Measurements from ENCODE around the gene CARD14. TPM values are rescaled to one million over a fixed set of nuclear protein-coding genes. Genes with fewer than 3 reads are reported as not detected.

Gene CARD14
- total and polyA plus RNA-seq, 5 donors from 2014 or later = 0.12 to 0.48 TPM; not detected in 3

DNA sequence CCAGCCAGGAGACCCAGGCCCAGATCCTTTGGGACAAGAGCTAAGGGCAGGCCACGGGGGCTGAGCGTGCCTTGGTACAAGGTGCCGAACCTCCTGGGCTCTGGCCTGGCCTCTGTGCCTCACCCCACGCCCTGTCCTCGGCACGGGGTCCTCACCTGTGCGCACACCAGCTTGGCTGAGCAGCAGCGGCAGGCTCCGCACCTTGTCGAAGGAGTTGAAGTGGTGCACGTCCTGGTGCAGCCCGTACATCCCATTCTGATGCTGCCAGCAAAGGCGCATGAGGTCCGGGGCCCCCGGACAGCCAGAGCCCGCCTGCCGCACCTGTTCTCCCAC is 45.0 kb downstream of the CARD14 start:
- H3K4me3 Mint-ChIP-seq = no peak overlapping the region
- peaks cover 4% of the 10 kb centered on the region for H3K27me3 Mint-ChIP-seq
- no peak overlapping the region for H3K27ac Mint-ChIP-seq
- Histone ChIP-seq H3K4me1 (ENCODE audit: control insufficient read depth, insufficient read depth, low read length, poor library complexity, severe bottlenecking) (peaks cover 19% of the 10 kb centered on the region), H3K4me3 (ENCODE audit: low read depth, low read length) (no peak overlapping the region), H3K27me3 (ENCODE audit: control insufficient read depth, insufficient read depth, low read length) (no peaks in the 10 kb centered on the region), H3K27ac (ENCODE audit: insufficient read depth, low read length, poor library complexity, severe bottlenecking) (no peak overlapping the region), H3K36me3 (ENCODE audit: control insufficient read depth, insufficient read depth, low read length) (peaks cover 62% of the 10 kb centered on the region), H3K9me3 (ENCODE audit: control insufficient read depth in 2 of 2, low read length in 2 of 2) (no peaks in the 10 kb centered on the region)
- H3K9me3 Mint-ChIP-seq = no peaks in the 10 kb centered on the region
- ATAC-seq (ENCODE audit: low read depth in 2 of 2) = no peak
- H3K36me3 Mint-ChIP-seq = peaks cover 28% of the 10 kb centered on the region
- no peak for DNase-seq
- H3K4me1 Mint-ChIP-seq = peaks cover 0 to 35% (median 20%) of the 10 kb centered on the region in 4 donors

DNA sequence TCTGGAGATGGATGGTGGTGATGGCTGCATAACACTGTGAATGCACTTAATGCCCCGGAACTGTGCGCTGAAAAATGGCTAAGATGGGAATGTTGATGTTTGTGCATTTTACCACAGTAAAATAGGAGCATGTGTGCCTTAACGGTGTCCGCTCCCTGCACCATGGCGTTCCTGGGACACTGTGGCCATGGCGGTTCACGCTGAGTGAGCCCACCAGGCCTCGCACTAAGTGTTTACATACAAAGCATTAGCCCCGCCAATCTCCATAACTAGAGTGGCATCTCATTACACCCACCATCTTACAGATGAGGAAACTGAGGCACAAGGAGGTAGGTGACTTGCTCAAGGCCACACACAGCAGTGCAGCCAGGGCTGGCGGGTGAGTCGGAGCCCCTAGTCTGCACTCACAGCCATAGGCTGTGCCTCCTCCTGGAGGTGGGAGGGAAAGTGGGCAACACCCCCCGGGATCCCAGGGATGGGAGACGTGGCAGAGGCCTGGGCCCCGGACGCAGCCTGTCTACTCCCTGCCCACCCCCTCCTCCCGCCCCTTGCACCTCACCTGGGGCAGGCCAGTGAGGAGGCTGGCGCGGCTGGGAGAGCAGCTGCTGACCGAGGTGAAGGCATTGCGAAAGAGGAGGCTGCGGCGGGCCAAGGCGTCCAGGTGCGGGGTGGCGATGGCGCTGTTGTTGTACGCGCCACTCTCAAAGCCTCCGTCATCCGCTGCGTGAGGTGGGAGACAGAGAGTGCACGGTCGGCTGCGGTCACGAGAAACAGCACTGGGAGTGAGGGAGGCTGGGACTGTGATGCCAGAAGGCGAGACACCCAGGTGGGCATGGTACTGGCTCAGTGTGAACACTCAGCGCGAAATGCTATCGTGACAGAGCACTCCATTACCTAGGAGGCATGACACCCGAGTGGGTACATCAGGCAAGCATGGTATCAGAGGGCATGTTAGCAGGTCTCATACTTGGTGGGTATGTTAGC is 46.9 kb downstream of the CARD14 start:
- no peaks in the 10 kb centered on the region for H3K9me3 ChIP-seq (ENCODE audit: control insufficient read depth in 2 of 2, low read length in 2 of 2)
- H3K27ac ChIP-seq (ENCODE audit: insufficient read depth, low read length, poor library complexity, severe bottlenecking) = no peak overlapping the region
- H3K4me1 Mint-ChIP-seq = peaks cover 0 to 45% (median 21%) of the 10 kb centered on the region in 4 donors
- DNase-seq = no peak
- peak overlapping the region in 2 of 3 donors; percentile 86 to 97 for H3K27ac Mint-ChIP-seq
- H3K4me3 ChIP-seq (ENCODE audit: low read depth, low read length) = no peak overlapping the region
- no peaks in the 10 kb centered on the region for H3K9me3 Mint-ChIP-seq
- H3K36me3 Mint-ChIP-seq = peaks cover 19% of the 10 kb centered on the region
- peaks cover 4% of the 10 kb centered on the region for H3K27me3 Mint-ChIP-seq
- H3K27me3 ChIP-seq (ENCODE audit: control insufficient read depth, insufficient read depth, low read length) = no peaks in the 10 kb centered on the region
- peaks cover 43% of the 10 kb centered on the region for H3K36me3 ChIP-seq (ENCODE audit: control insufficient read depth, insufficient read depth, low read length)
- peak overlapping the region; percentile 38 to 92 (median 84) for H3K4me3 Mint-ChIP-seq
- H3K4me1 ChIP-seq (ENCODE audit: control insufficient read depth, insufficient read depth, low read length, poor library complexity, severe bottlenecking) = peaks cover 28% of the 10 kb centered on the region
- no peak for ATAC-seq (ENCODE audit: low read depth in 2 of 2)

DNA sequence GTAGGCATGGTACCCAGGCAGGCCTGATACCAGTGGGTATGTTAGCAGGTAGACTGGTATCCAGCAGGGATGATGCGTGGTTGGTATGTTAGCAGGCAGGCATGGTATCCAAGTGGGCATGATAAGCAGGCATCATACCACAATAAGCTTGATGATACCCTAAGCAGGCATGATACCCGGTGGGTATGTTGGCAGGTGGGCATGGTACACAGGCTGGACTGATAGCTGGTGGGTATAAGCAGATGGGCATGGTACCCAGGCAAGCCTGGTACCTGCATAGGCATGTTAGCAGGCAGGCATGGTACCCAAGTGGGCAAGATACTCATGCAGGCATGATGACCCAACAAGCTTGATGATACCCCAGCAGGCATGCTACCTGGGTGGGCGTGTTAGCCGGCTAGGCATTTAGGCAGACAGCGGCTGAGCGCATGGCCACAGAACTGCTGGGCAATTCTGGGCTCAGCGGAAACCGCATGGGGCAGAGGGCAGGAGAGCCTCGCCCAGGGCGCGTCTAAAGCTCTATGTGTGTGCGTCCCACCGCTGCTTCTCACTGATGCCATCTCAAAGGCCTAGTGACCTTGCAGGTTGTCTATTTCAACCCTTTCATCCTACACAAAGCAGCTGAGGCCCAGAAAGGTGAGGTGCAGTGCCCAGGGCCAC is 48.0 kb downstream of the CARD14 start:
- Mint-ChIP-seq H3K36me3 (peaks cover 16% of the 10 kb centered on the region), H3K4me1 (peaks cover 0 to 53% (median 25%) of the 10 kb centered on the region in 4 donors), H3K27me3 (peaks cover 4% of the 10 kb centered on the region), H3K27ac (peak overlapping the region; percentile 86 to 97 (median 86)), H3K9me3 (no peaks in the 10 kb centered on the region), H3K4me3 (peak overlapping the region; percentile 63 to 98 (median 90))
- H3K36me3 ChIP-seq (ENCODE audit: control insufficient read depth, insufficient read depth, low read length) = peaks cover 37% of the 10 kb centered on the region
- ATAC-seq (ENCODE audit: low read depth in 2 of 2) (no peak), DNase-seq (no peak)
- H3K9me3 ChIP-seq (ENCODE audit: control insufficient read depth in 2 of 2, low read length in 2 of 2) = no peaks in the 10 kb centered on the region
- peak overlapping the region; percentile 79 for H3K4me3 ChIP-seq (ENCODE audit: low read depth, low read length)
- H3K27ac ChIP-seq (ENCODE audit: insufficient read depth, low read length, poor library complexity, severe bottlenecking) = no peak overlapping the region
- peaks cover 28% of the 10 kb centered on the region for H3K4me1 ChIP-seq (ENCODE audit: control insufficient read depth, insufficient read depth, low read length, poor library complexity, severe bottlenecking)
- no peaks in the 10 kb centered on the region for H3K27me3 ChIP-seq (ENCODE audit: control insufficient read depth, insufficient read depth, low read length)

DNA sequence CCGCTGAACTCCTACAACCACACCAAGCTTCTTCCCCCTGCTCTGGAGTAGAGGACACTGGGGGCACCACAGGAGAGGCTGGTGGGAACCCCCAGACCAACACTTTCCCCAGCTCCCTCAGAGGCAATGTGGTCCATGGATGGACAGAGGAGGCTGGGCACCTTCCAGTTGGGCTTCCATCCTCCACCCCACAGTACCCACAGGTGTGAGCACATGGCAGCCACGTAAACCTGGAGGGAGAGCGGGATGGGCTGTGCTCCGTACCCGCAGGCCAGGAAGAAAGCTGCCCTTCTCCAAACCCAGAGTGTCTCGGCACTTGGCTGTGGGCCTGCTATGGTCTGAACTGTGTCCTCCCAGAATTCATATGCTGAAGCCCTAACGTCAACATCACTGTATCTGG is 48.6 kb downstream of the CARD14 start:
- Mint-ChIP-seq H3K4me1 (peaks cover 0 to 59% (median 27%) of the 10 kb centered on the region in 4 donors), H3K9me3 (no peaks in the 10 kb centered on the region), H3K4me3 (peak overlapping the region; percentile 92 to 98 (median 96)), H3K27me3 (peaks cover 4% of the 10 kb centered on the region), H3K36me3 (peaks cover 18% of the 10 kb centered on the region), H3K27ac (peak overlapping the region; percentile 97 to 98 (median 98))
- Histone ChIP-seq H3K27ac (ENCODE audit: insufficient read depth, low read length, poor library complexity, severe bottlenecking) (peak overlapping the region; percentile 87), H3K27me3 (ENCODE audit: control insufficient read depth, insufficient read depth, low read length) (no peaks in the 10 kb centered on the region), H3K36me3 (ENCODE audit: control insufficient read depth, insufficient read depth, low read length) (peaks cover 33% of the 10 kb centered on the region), H3K4me3 (ENCODE audit: low read depth, low read length) (peak overlapping the region; percentile 79), H3K9me3 (ENCODE audit: control insufficient read depth in 2 of 2, low read length in 2 of 2) (no peaks in the 10 kb centered on the region), H3K4me1 (ENCODE audit: control insufficient read depth, insufficient read depth, low read length, poor library complexity, severe bottlenecking) (peaks cover 28% of the 10 kb centered on the region)
- no peak for DNase-seq
- ATAC-seq (ENCODE audit: low read depth in 2 of 2) = no peak

DNA sequence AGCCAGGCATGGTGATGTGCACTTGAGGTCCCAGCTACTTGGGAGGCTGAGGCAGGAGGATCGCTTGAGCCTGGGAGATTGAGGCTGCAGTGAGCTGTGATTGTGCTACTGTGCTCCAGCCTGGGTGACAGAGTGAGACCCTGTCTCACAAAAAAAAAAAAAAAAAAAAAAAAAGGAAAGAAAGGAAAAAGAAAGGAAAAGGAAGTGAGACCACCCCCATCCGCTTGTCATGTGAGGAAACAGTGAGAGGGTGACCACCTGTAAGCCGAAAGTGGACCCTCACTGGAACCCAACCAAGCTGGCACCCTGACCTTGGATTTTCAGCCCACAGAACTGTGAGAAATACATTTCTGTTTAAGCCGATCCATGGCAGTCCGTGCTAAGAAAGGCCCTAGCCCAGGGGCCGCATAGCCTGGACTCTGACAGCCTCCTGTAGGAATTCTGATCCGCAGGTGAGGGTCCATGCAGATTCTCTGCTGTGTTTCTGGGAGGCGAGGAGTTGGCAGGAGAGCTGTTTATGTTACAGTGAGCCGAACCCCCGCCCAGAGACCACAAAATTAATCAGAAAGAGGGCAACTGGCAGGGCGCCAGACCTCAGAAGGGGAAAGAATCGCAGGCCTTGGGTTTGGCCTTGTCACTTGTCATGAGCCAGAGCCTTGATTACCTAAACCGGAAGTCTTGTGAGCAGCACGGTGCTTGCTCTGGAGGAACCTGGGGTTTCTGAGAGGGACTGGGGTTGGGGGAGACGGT is 49.4 kb downstream of the CARD14 start:
- peak; percentile 92 for ATAC-seq (ENCODE audit: low read depth in 2 of 2)
- peak overlapping the region; percentile 79 for H3K4me3 ChIP-seq (ENCODE audit: low read depth, low read length)
- Mint-ChIP-seq H3K4me1 (peaks cover 0 to 67% (median 27%) of the 10 kb centered on the region in 4 donors), H3K4me3 (peak overlapping the region; percentile 92 to 98 (median 96)), H3K9me3 (no peaks in the 10 kb centered on the region), H3K27me3 (peaks cover 4% of the 10 kb centered on the region), H3K36me3 (peaks cover 23% of the 10 kb centered on the region), H3K27ac (peak overlapping the region; percentile 97 to 98 (median 98))
- H3K36me3 ChIP-seq (ENCODE audit: control insufficient read depth, insufficient read depth, low read length) = peaks cover 27% of the 10 kb centered on the region
- peak; percentile 81 to 93 (median 92) for DNase-seq
- H3K4me1 ChIP-seq (ENCODE audit: control insufficient read depth, insufficient read depth, low read length, poor library complexity, severe bottlenecking) = peaks cover 28% of the 10 kb centered on the region
- H3K27ac ChIP-seq (ENCODE audit: insufficient read depth, low read length, poor library complexity, severe bottlenecking) = peak overlapping the region; percentile 87
- no peaks in the 10 kb centered on the region for H3K9me3 ChIP-seq (ENCODE audit: control insufficient read depth in 2 of 2, low read length in 2 of 2)
- no peaks in the 10 kb centered on the region for H3K27me3 ChIP-seq (ENCODE audit: control insufficient read depth, insufficient read depth, low read length)

DNA sequence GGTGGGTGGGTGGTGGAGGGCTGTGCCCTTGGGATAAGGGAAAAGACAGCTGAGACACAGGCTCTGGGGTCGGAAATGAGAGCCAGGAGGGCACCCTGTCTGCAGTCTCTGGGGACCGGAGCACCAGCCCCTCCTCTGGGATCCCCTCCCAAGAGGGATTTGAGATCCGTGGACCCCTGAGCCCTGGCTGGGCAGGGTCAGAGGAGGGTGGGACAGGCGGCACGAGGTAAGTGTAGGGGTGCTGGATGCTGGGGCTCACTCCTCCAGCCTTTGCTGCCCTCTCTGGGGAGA is 49.9 kb downstream of the CARD14 start:
- H3K4me1 ChIP-seq (ENCODE audit: control insufficient read depth, insufficient read depth, low read length, poor library complexity, severe bottlenecking) = peaks cover 28% of the 10 kb centered on the region
- H3K9me3 Mint-ChIP-seq = no peaks in the 10 kb centered on the region
- peak overlapping the region; percentile 87 for H3K27ac ChIP-seq (ENCODE audit: insufficient read depth, low read length, poor library complexity, severe bottlenecking)
- peak overlapping the region; percentile 97 to 98 (median 98) for H3K27ac Mint-ChIP-seq
- H3K9me3 ChIP-seq (ENCODE audit: control insufficient read depth in 2 of 2, low read length in 2 of 2) = no peaks in the 10 kb centered on the region
- peak overlapping the region; percentile 79 for H3K4me3 ChIP-seq (ENCODE audit: low read depth, low read length)
- H3K27me3 Mint-ChIP-seq = peaks cover 4% of the 10 kb centered on the region
- H3K36me3 Mint-ChIP-seq = peaks cover 23% of the 10 kb centered on the region
- peaks cover 21% of the 10 kb centered on the region for H3K36me3 ChIP-seq (ENCODE audit: control insufficient read depth, insufficient read depth, low read length)
- DNase-seq (no peak), ATAC-seq (ENCODE audit: low read depth in 2 of 2) (peak in 1 of 2 donors; percentile 13)
- peaks cover 0 to 68% (median 27%) of the 10 kb centered on the region in 4 donors for H3K4me1 Mint-ChIP-seq
- peak overlapping the region; percentile 92 to 98 (median 96) for H3K4me3 Mint-ChIP-seq
- no peaks in the 10 kb centered on the region for H3K27me3 ChIP-seq (ENCODE audit: control insufficient read depth, insufficient read depth, low read length)

DNA sequence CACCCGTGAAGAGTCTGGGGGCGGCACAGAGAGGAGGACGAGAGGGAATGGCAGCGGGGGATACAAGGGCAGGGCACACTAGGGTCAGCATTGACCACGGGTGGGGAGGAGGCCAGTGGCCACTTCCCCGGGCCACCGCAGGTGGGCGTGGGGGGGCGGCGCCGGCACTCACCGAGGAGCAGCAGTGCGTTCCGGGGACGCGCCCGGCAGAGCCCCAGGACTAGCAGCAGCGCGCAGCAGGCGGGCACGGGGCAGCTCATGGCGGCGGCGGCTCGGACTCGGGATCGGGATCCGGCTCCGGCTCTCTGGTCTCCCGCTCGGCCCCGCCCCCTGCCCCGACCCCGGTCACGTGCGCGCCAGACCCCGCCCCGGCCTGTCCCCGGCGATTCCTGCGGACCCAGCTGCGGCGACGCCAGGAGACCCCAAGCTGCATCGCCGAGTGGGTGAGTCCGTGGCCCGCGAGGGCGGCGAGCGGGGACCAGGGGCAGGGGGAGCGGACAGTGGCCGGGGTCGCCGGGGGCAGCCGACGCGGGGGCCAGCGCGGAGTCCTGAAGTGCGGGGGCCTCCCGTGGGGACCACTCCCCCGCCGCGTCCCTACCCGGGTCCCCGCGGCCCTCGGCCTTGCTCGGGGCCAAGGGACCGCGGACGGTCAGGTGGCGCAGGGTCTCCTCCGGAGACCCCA is 50.4 kb downstream of the CARD14 start, which contains the start of the genes SGSH and SLC26A11:
SGSH (minus strand) TSS at position 280 of the 682 bp plus-strand sequence; CDS start at position 260, 20 bp downstream.
SLC26A11 (plus strand) TSS at position 374 of the 682 bp plus-strand sequence. CDS start 1,134 bp downstream, outside the sequence.
- H3K4me1 Mint-ChIP-seq = peaks cover 0 to 68% (median 27%) of the 10 kb centered on the region in 4 donors
- H3K36me3 Mint-ChIP-seq = peaks cover 23% of the 10 kb centered on the region

More for the DNA sequence above, 50.4 kb downstream of the CARD14 start, which contains the start of the genes SGSH and SLC26A11:
- Histone ChIP-seq H3K9me3 (ENCODE audit: control insufficient read depth in 2 of 2, low read length in 2 of 2) (no peaks in the 10 kb centered on the region), H3K4me1 (ENCODE audit: control insufficient read depth, insufficient read depth, low read length, poor library complexity, severe bottlenecking) (peaks cover 28% of the 10 kb centered on the region), H3K36me3 (ENCODE audit: control insufficient read depth, insufficient read depth, low read length) (peaks cover 20% of the 10 kb centered on the region), H3K27me3 (ENCODE audit: control insufficient read depth, insufficient read depth, low read length) (no peaks in the 10 kb centered on the region), H3K4me3 (ENCODE audit: low read depth, low read length) (peak within 1 kb of the TSS; percentile 79), H3K27ac (ENCODE audit: insufficient read depth, low read length, poor library complexity, severe bottlenecking) (peak within 1 kb of the TSS; percentile 87)
- Mint-ChIP-seq H3K9me3 (no peaks in the 10 kb centered on the region), H3K4me3 (peak within 1 kb of the TSS; percentile 92 to 98 (median 96)), H3K27me3 (peaks cover 4% of the 10 kb centered on the region), H3K27ac (peak within 1 kb of the TSS; percentile 97 to 98 (median 98))
- DNase-seq = peak; percentile 44 to 57 (median 56)
- peak; percentile 17 to 26 for ATAC-seq (ENCODE audit: low read depth in 2 of 2)

All from CD4-positive, CD25-positive, alpha-beta regulatory T cell (primary cell).